A549 (cell line): ENCODE results near the gene RPTOR.

ENCODE experiments used
- EP300 ChIP-seq, 2 experiments: fragments of >200 bp; sonication (Bioruptor Twin); formaldehyde crosslinking; IDR thresholded peaks; 2 replicates in 1 of 2; 3 replicates in 1 of 2; pipeline ENCODE4 v1.6.1; 2016 to 2017
- MYC ChIP-seq: IDR thresholded peaks from 2 replicates; pipeline ENCODE4 v1.6.1; 2012; ENCODE audit warnings: mild to moderate bottlenecking, inconsistent platforms, low read length, improper control_type of control experiment, borderline replicate concordance
- REST ChIP-seq: fragments of 200-600 bp; sonication (generic); IDR thresholded peaks from 2 replicates; pipeline ENCODE4 v1.6.1; 2016; ENCODE audit warnings: antibody characterized with exemption, mild to moderate bottlenecking, moderate library complexity
- RFX5 ChIP-seq: fragments of 450-650 bp; IDR thresholded peaks from 2 replicates; pipeline ENCODE4 v1.7.1; 2014; ENCODE audit warnings: antibody characterized with exemption, mild to moderate bottlenecking, moderate library complexity

GRCh38 chr17:80862481-80862961 lies 317.9 kb downstream of the RPTOR start:
- TF ChIP-seq REST: no peak
- TF ChIP-seq MYC: no peak
- TF ChIP-seq RFX5: no peak
- no peak for TF ChIP-seq EP300 (IDR thresholded peaks at IDR 0.05)
